Raji (cell line): Measurements from ENCODE around the gene B4GALT5.

Experiments
- POLR2A ChIP-seq: IDR thresholded peaks from 2 replicates; pipeline ENCODE4 v1.6.1; 2011; ENCODE audit warnings: low read depth, low read length, control low read depth; ENCODE audit not compliant: insufficient read depth

Gene B4GALT5

DNA sequence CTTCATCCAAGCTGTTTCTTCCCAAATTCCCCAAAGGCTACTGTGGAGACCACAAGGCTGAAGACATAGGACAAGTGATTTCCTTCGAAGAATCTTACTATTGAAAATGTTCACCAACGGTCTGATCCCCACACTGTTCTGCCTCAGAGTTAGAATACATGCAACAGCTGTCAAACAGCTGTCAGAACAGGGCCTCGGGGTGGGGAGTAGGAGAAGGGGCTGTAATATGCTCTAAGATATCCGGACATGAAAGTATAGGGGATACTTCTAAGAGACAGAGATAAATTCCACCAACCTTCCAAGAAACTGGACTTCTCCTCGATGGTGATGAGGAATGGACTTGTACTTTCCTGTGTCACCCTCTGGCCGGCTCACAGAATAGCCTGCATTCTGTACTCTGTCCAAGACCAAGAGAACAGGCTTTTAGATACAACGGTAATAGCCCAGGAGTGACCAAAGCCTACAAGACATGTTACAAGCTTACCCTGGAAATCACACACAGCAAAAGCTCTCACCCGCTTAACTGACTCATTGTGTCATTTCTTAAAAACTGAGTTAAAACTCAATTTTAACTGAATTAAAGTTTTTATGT lies 76.5 kb downstream of the B4GALT5 start:
- TF ChIP-seq POLR2A, result no peak

DNA sequence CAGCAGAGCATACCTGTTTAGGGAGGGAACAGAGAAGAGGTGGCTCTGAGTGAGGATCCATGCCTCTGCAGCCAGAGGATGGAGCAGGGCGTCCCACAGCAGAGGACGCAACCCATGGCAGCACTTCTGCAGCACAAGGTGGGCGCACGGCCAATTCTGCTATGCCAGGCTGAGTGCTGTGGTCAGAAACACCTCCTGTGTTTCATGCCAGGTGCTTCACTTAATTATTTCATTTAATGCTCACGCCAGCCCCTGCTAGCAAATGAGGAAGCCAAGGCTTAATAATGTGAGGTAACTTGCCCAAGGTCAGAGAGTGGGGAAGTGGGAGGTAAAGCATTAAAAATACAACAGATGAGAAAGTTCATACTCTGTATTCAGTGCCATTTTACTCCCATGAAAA lies 77.2 kb downstream of the B4GALT5 start:
- TF ChIP-seq POLR2A, result no peak

DNA sequence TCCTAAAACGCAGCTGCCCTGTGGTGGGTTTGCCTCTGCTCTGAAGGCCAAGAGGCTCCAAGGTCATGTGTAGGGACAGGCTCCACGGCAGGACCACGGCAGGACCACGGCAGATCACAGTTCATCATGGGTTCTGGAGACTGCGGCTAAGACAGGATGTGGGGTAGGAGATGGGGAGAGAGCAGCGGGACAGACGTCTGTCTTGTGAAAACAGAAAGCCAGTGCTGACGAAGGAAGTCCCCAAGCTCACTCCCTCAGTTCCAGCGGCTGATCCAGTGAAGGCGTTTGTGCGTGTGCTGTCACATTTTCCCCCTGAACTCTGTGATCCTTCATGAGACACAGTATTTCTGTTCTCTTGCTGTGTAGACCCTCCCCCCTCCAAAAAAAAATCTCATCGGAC lies 77.8 kb downstream of the B4GALT5 start:
- TF ChIP-seq POLR2A, result 0 out of 2 replicates have a peak, but pooled peaks have one; percentile 3

DNA sequence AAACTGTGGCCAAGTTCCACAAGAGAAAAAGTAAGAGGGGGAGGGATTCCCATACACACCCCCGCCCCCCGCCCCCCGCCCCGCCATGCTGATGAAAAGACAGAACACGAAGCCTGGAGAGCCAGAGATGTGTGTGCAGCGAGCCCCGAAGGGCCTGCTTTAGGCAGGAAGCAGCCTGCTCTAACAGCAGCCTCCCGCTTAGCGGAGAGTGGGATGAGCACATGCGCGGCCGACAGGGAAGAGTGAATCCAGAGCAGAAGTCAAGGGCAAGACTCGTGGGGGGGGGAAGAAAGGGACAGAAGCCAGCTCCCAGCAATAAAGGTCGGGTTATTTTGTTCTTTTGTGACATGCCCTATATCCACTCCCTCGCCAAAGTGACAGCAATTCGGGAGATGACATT lies 78.5 kb downstream of the B4GALT5 start:
- no peak for TF ChIP-seq POLR2A

DNA sequence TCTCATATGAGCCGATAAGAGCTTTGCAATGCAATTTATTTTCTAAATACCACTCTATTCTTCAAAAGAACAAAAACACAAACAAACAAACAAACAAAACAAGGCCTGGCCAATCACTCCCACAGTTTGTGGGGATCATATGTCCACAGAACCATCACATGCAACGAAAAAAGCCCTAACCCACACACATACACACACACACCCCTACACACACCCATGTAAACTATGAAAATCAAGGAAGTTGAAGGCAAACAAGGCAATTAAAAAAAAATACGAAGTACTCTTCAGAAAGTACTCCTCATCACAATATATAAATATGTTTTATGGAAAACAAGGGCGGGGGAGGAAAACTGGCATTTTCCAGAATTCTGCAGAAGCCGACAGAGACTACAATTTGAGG lies 79.6 kb downstream of the B4GALT5 start:
- TF ChIP-seq POLR2A, result no peak

DNA sequence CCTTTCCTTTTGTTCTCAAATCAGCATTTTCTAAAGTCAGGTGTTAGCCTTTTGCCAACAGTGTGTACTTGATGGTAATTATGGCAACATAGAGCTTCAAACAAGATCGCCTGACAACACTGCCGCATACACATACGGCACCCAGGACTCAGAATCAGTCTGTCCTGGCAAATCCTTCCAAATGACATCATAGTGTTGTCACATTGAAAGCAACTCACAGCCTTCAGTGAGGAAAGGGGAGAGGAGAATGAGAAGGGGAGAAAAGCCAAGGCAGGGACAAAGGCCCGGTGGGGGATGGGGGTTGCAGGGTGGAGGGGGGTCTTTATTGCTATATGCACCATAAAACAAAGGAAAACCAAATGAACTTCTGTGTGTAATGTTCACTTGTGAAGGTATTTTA lies 80.0 kb downstream of the B4GALT5 start:
- TF ChIP-seq POLR2A, result no peak

DNA sequence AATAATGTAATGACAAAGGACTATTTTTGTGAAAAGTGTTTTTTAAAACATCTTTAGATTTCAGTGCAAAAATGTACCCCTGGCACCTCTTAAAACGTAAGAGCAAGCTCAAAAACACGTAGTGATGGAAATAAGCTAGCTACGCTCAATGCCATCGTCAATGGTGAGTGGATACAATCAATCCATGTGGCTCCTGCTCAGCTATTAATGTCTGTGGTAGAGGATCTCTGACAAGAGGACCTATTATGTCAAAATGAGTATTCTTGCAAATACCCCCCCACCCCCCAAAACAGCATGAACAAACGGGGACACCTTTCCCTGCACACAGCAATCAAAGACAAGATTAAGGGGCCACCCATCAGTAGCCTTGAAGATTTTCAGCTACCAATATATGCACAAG lies 80.7 kb downstream of the B4GALT5 start:
- TF ChIP-seq POLR2A, result no peak

DNA sequence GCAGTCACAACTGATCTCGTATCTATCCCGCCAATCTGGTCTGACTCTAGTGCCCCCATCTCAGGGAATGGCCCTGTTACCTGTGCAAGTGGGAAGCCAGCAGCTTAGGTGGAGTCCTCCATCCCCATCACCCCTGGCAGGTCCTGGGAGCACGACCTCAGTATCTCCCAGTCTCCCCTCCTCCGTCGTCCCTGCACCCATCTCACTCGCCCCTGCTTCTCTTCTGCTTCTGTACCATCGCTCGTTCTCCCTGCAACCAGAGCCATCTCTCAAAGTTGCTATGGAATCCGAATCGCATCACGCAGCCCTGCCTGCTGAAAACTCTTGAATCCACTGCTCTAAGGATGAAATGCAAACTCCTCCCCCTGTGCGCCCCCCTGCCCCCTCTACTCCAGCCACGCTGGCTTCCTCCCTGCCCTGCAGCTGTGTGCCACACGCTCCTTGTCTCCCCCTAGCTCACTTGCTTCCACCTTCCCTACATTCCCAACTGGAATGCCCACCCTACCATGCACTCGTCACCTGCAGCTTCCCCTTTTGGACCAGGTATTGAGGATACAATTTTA lies 81.7 kb downstream of the B4GALT5 start:
- TF ChIP-seq POLR2A, result 0 out of 2 replicates have a peak, but pooled peaks have one; percentile 6

DNA sequence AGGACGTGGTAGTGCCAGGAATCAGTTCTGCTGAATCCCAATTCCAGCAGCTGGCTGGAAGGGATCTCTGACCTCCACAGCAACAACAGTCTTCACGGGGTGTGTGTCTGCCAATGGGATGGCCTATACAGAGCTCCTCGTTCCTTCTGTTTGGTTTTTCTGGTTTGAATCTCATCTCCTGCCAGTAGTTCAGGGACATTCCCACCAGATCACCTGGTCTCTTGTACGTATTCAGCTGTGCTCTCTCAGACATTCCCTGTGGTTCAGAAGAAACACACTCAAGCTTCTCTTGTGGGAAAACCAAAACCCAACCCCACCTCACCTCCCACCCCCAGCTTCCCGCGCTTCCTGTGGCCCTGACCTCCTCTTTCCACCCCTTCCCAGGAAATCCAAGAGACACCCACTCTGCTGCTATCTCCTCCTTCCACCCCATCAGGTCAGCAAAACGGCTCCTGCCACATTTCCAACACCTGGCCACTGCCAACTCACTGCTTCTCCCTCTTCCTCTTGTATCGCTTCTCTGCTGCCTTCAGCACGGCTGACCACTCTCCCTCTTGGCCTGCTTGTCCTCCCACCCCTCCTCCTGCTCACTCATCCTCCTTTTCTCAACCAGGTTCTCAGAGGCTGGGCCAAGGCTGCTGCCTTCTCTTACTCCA lies 82.5 kb downstream of the B4GALT5 start:
- no peak for TF ChIP-seq POLR2A

DNA sequence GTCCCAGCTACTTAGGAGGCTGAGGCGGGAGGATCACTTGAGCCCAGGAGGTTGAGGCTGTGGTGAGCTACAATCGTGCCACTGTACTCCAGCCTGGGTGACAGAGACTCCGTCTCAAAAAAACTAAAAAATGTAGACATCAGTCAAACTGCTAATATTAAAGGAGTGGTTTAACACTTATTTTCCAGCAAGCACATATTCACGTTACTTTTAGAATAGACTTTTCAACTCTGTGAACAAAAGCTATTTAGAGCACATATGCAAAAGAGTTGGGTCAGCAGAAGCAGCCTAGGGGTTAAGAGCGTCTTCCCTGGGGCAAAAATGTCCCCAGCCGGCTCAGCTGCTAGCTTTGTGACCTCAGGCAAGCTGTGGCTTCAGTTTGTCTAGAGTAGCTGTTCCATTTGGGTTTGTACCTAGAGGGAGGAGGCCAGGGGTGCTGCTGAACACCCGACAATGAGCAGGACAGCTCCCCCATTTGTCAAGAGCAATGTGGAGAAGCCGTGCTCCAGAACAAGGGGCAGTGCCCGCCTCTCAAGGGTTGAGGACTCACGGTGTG lies 83.2 kb downstream of the B4GALT5 start:
- no peak for TF ChIP-seq POLR2A

DNA sequence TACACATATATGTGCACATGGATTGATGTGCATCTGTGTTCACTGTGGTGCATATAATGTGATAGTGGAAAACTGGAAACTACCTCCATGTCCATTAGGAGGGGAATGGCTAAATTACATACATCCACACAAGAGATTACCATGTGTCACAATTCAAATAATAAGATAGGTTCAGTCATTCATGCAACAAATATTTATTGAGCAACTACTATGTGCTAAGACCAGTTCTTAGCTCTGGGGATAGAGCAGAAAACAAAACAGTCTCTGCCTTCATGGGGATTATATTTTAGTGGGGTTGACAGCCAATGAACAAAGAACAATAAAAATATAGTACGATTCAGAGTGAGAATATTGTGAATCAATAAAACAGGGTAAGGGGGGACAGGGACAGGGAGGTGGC lies 84.1 kb downstream of the B4GALT5 start:
- no peak for TF ChIP-seq POLR2A

DNA sequence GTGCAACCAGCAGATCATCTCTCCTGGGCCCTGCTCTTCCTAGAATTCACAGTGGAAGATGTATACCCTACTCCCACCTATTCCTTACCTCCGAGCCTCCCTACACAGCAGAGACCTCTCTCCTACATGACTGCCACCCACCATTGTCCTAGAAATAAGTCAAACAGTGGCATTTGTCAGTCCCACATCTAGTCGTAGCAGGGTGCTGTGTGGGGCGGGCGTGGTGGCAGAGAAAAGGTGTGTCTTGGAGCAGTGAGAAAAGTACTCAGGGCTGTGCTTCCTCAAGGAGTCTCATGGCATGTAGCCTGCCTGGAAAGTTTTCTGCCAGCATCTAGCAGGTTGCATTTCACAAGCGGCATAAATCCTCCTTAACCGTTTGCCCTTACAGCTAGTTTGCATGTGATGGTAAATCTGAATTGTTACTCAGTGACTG lies 86.3 kb downstream of the B4GALT5 start:
- TF ChIP-seq POLR2A, result no peak

DNA sequence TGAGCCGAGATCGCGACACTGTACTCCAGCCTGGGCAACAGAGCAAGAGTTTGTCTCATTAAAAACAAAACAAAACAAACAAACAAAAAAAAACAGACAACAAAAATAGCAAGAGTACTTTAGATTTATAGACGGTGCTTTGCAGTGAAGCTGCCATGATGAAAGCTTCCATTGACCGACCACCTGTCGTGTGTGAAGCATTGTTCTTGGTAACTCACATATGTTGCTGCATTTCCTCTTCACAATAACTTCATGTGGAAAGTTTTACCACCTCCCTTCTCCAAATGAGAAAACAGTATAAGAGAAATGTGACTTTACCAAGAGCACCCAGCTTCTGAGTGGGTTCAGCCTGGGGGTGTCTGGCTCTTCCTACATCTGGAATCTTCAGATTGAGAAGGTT lies 89.4 kb downstream of the B4GALT5 start:
- TF ChIP-seq POLR2A, result no peak

DNA sequence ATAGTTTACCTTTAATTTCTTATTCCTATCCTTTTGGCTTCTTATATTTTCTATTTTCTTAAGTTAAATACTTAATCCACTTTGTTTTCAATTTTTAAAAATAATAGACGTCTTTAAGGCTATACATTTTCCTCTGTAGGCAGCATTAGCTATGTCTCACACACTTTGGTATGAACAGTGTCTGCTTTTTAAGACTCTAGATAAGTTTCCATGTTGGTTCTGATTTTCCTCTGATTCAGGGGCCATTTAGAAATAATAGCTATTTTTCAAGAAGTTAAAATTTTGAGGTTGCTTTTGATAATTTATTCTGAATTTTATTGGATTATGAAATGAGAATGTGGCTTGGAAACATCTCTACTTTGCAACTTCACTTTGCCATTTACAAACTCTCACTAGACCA lies 91.4 kb downstream of the B4GALT5 start:
- TF ChIP-seq POLR2A, result no peak

DNA sequence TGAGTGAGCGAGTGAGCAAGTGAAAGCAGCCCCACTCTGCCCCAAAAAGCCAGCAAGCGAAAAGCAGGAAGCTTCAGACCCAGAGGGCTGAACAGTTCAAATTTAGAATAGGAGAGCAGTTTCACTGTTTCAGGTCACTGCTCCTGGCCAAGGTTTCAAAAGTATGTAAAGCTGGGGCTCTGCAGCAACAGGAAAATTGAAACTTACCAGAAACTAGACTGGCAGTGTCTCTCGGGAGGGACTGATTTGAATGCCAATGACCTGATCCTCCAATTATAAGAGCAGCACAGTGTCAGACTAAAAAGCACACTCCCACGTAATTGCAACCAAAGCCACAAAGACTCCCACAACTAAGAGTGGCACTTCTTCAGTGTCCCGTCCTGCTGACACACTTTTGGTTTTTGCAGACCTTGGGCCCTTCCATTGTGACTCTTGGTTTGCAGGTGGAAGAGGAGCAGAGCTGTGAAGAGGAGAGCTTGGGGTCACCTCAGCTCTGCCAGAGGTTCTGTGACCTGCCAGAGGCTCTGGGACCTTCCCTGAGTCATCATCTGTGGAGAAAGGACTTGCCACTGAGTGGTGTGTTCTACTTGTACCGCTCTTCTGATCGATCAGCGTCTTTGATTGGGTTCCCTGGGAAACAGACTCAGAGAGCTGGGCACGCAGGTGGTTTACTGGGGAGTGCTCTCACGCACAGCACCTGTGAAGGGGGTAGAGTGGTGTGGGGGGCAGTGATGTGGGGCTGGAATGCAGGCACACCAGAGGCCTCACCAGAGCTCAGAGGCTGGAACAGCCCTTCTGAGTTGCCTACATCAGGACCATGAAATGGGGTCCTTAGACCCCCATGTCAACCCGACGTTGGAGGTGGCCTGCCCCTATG lies 93.1 kb downstream of the B4GALT5 start:
- peak; percentile 80 for TF ChIP-seq POLR2A
